ENCODE data around the gene THRA.

The THRA gene

GRCh38 chr17:40017422-40018080, 45.2 kb upstream of the THRA start:
- ChIA-PET POLR2A (interaction anchor here (1.4 kb wide), 1 partner anchor 96 kb away, joined by 3 read pairs; no protein-coding TSS in a partner anchor), CTCF (interaction anchor here (1.5 to 2.2 kb wide), 3 partner anchors 10 to 58 kb away, joined by 5 to 12 read pairs (median 7); no protein-coding TSS in a partner anchor)
- DNase-seq (ENCODE audit: extremely low spot score): no peak
- TF ChIP-seq SP1 (IDR thresholded peaks at IDR 0.05) (no peak), CTBP1 (IDR thresholded peaks at IDR 0.05; ENCODE audit: borderline replicate concordance) (no peak), FOXK2 (IDR thresholded peaks at IDR 0.05) (no peak), ARNT (IDR thresholded peaks at IDR 0.05) (no peak), BHLHE40 (IDR thresholded peaks at IDR 0.05; ENCODE audit: borderline replicate concordance) (no peak)

GRCh38 chr17:40018211-40019121, 44.3 kb upstream of the THRA start:
- TF ChIP-seq ZNF384 (IDR thresholded peaks at IDR 0.05) (no peak), NFRKB (IDR thresholded peaks at IDR 0.05) (no peak)
- POLR2A ChIA-PET: interaction anchor here (1.4 kb wide), 1 partner anchor 95 kb away, joined by 3 read pairs; no protein-coding TSS in a partner anchor
- DNase-seq (ENCODE audit: extremely low spot score): no peak
- CTCF ChIA-PET: interaction anchor here (0.5 to 2.2 kb wide), 4 partner anchors 9 to 432 kb away, joined by 3 to 12 read pairs (median 4); no protein-coding TSS in a partner anchor

GRCh38 chr17:40019140-40019991, 43.4 kb upstream of the THRA start:
- DNase-seq (ENCODE audit: extremely low spot score): no peak
- TF ChIP-seq HDGF (IDR thresholded peaks at IDR 0.05; ENCODE audit: borderline replicate concordance): no peak
- CTCF ChIA-PET: interaction anchor here (2.2 kb wide), 1 partner anchor 56 kb away, joined by 12 read pairs; no protein-coding TSS in a partner anchor
- POLR2A ChIA-PET: interaction anchor here (1.4 kb wide), 1 partner anchor 94 kb away, joined by 3 read pairs; no protein-coding TSS in a partner anchor

- TF ChIP-seq ELF4 (IDR thresholded peaks at IDR 0.05) (no peak), FOXK2 (IDR thresholded peaks at IDR 0.05) (no peak), PKNOX1 (IDR thresholded peaks at IDR 0.05) (no peak), FOXA1 (IDR thresholded peaks at IDR 0.05) (no peak), LEF1 (IDR thresholded peaks at IDR 0.05; ENCODE audit: borderline replicate concordance) (no peak), CTBP1 (IDR thresholded peaks at IDR 0.05; ENCODE audit: borderline replicate concordance) (no peak), HDGF (IDR thresholded peaks at IDR 0.05; ENCODE audit: borderline replicate concordance) (no peak), ZNF384 (IDR thresholded peaks at IDR 0.05) (no peak), SUZ12 (IDR thresholded peaks at IDR 0.05) (no peak), BHLHE40 (IDR thresholded peaks at IDR 0.05; ENCODE audit: borderline replicate concordance) (no peak), FOXM1 (IDR thresholded peaks at IDR 0.05; ENCODE audit: borderline replicate concordance) (no peak), TARDBP (IDR thresholded peaks at IDR 0.05) (no peak), NFRKB (IDR thresholded peaks at IDR 0.05) (no peak), ARNT (IDR thresholded peaks at IDR 0.05) (no peak), SP1 (IDR thresholded peaks at IDR 0.05) (no peak), L3MBTL2 (conservative IDR thresholded peaks at IDR 0.05) (no peak)
- no peak for DNase-seq (ENCODE audit: extremely low spot score)
- POLR2A ChIA-PET: no interaction called here
- CTCF ChIA-PET: interaction anchor here (2.9 kb wide), 1 partner anchor 15 kb away, joined by 9 read pairs; no protein-coding TSS in a partner anchor
Measured at GRCh38 chr17:40020146-40020545, 42.6 kb upstream of the THRA start.

GRCh38 chr17:40021451-40021971, 41.3 kb upstream of the THRA start:
- ChIA-PET POLR2A (interaction anchor here (0.8 to 1.1 kb wide), 2 partner anchors 33 to 54 kb away, joined by 3 to 4 read pairs; partner anchors contain the start of gene MED24), CTCF (interaction anchor here (0.7 to 2.9 kb wide), 3 partner anchors 9 to 53 kb away, joined by 3 to 9 read pairs (median 4); no protein-coding TSS in a partner anchor)
- no peak for DNase-seq (ENCODE audit: extremely low spot score)
- TF ChIP-seq LEF1 (IDR thresholded peaks at IDR 0.05; ENCODE audit: borderline replicate concordance): no peak
- TF ChIP-seq ARNT (IDR thresholded peaks at IDR 0.05): no peak
- no peak for TF ChIP-seq TARDBP (IDR thresholded peaks at IDR 0.05)
- no peak for TF ChIP-seq HDGF (IDR thresholded peaks at IDR 0.05; ENCODE audit: borderline replicate concordance)
- TF ChIP-seq FOXK2 (IDR thresholded peaks at IDR 0.05): no peak
- TF ChIP-seq CTBP1 (IDR thresholded peaks at IDR 0.05; ENCODE audit: borderline replicate concordance): no peak
- no peak for TF ChIP-seq NFRKB (IDR thresholded peaks at IDR 0.05)
- no peak for TF ChIP-seq FOXM1 (IDR thresholded peaks at IDR 0.05; ENCODE audit: borderline replicate concordance)
- no peak for TF ChIP-seq L3MBTL2 (conservative IDR thresholded peaks at IDR 0.05)
- no peak for TF ChIP-seq ZNF384 (IDR thresholded peaks at IDR 0.05)
- TF ChIP-seq PKNOX1 (IDR thresholded peaks at IDR 0.05): no peak
- TF ChIP-seq SP1 (IDR thresholded peaks at IDR 0.05): no peak
- TF ChIP-seq ELF4 (IDR thresholded peaks at IDR 0.05): no peak

GRCh38 chr17:40022497-40022896, 40.3 kb upstream of the THRA start:
- ChIA-PET CTCF (interaction anchor here (0.6 to 2.9 kb wide), 4 partner anchors 10 to 50 kb away, joined by 3 to 9 read pairs (median 4); no protein-coding TSS in a partner anchor), POLR2A (no interaction called here)
- TF ChIP-seq LEF1 (IDR thresholded peaks at IDR 0.05; ENCODE audit: borderline replicate concordance) (no peak), NFRKB (IDR thresholded peaks at IDR 0.05) (no peak), L3MBTL2 (conservative IDR thresholded peaks at IDR 0.05) (no peak), PKNOX1 (IDR thresholded peaks at IDR 0.05) (no peak), CTBP1 (IDR thresholded peaks at IDR 0.05; ENCODE audit: borderline replicate concordance) (no peak), HDGF (IDR thresholded peaks at IDR 0.05; ENCODE audit: borderline replicate concordance) (no peak), SUZ12 (IDR thresholded peaks at IDR 0.05) (no peak), ELF4 (IDR thresholded peaks at IDR 0.05) (no peak), FOXA1 (IDR thresholded peaks at IDR 0.05) (no peak), ARNT (IDR thresholded peaks at IDR 0.05) (no peak), FOXM1 (IDR thresholded peaks at IDR 0.05; ENCODE audit: borderline replicate concordance) (no peak), ZNF384 (IDR thresholded peaks at IDR 0.05) (no peak), BHLHE40 (IDR thresholded peaks at IDR 0.05; ENCODE audit: borderline replicate concordance) (no peak), SP1 (IDR thresholded peaks at IDR 0.05) (no peak), FOXK2 (IDR thresholded peaks at IDR 0.05) (no peak), TARDBP (IDR thresholded peaks at IDR 0.05) (no peak)
- no peak for DNase-seq (ENCODE audit: extremely low spot score)
